HG02763 (cell line): ENCODE measurements around the gene ACTN2.

Experiments used
- ATAC-seq: cut with Tn5 transposase; IDR thresholded peaks from one replicate; pipeline ENCODE4 v1.9.1; 2021; ENCODE audit warnings: mild to moderate bottlenecking, moderate library complexity; ENCODE audit not compliant: unreplicated experiment

ACTN2 gene

GRCh38 chr1:236812334-236813030, 126.2 kb downstream of the ACTN2 start:
- ATAC-seq = no peak
